IMR-90 (cell line): Measurements from ENCODE around the gene CALN1. TPM values are rescaled to one million over a fixed set of nuclear protein-coding genes. Genes with fewer than 3 reads are reported as not detected.

Experiments used
- ATAC-seq: fragments of 200-7000 bp; cut with Tn5 transposase; 2 replicates; pipeline ENCODE4 v1.9.1; 2020; ENCODE audit warnings: low read depth, mild to moderate bottlenecking, moderate library complexity
- BruUV-seq: library from RNA; stranded (reverse); fragments of 400-500 nt; replicated peaks from 2 replicates; lab custom pipeline; 2021; lab: Mats Ljungman, UMichigan
- CTCF ChIA-PET: fragments of 300-600 bp; formaldehyde crosslinking; extraction: SDS; loops from one replicate; lab custom pipeline; 2021; ENCODE audit warnings: antibody characterized with exemption; lab: Yijun Ruan, JAX
- POLR2A ChIA-PET: fragments of 300-600 bp; sonication (Branson Sonifier 250); formaldehyde crosslinking; loops from one replicate; lab custom pipeline; 2022; ENCODE audit warnings: antibody characterized with exemption; ENCODE audit not compliant: unreplicated experiment; lab: Charles Lee
- DNase-seq: peaks from one replicate; pipeline ENCODE4 v3.0.0; 2013
- H2AFZ ChIP-seq: replicated peaks from 2 replicates; pipeline ENCODE3; 2013; ENCODE audit warnings: low read length, mild to moderate bottlenecking; ENCODE audit not compliant: poor library complexity
- H2AK5ac ChIP-seq: 2 replicates; pipeline ENCODE4 v1.6.1; 2013; ENCODE audit warnings: low read depth, low read length, inconsistent platforms
- H2AK9ac ChIP-seq: replicated peaks from 2 replicates; pipeline ENCODE3; 2013; ENCODE audit warnings: mild to moderate bottlenecking, low read depth, low read length, moderate library complexity; ENCODE audit not compliant: poor library complexity
- H2BK120ac ChIP-seq: 2 replicates; pipeline ENCODE4 v1.6.1; 2013; ENCODE audit warnings: low read depth, low read length, inconsistent platforms
- H2BK15ac ChIP-seq: 3 replicates; pipeline ENCODE4 v1.6.1; 2013; ENCODE audit warnings: low read depth, low read length, inconsistent platforms
- H2BK20ac ChIP-seq: 2 replicates; pipeline ENCODE4 v1.6.1; 2013; ENCODE audit warnings: low read depth, mild to moderate bottlenecking, inconsistent platforms, low read length, moderate library complexity
- H2BK5ac ChIP-seq: 2 replicates; pipeline ENCODE4 v1.6.1; 2013; ENCODE audit warnings: mild to moderate bottlenecking, low read depth, low read length, inconsistent platforms; ENCODE audit not compliant: poor library complexity, severe bottlenecking
- H3K14ac ChIP-seq: replicated peaks from 2 replicates; pipeline ENCODE4 v1.6.1; 2013; ENCODE audit warnings: low read depth, low read length, inconsistent platforms
- H3K18ac ChIP-seq: 2 replicates; pipeline ENCODE4 v1.6.1; 2013; ENCODE audit warnings: low read depth, low read length, control low read depth
- H3K23ac ChIP-seq: 2 replicates; pipeline ENCODE4 v1.6.1; 2013; ENCODE audit warnings: low read depth, low read length, inconsistent platforms
- H3K27ac ChIP-seq: 2 replicates; pipeline ENCODE4 v1.5.1; 2013; ENCODE audit warnings: mild to moderate bottlenecking, control low read depth, low read length; ENCODE audit not compliant: insufficient read depth
- H3K27me3 ChIP-seq: 2 replicates; pipeline ENCODE4 v1.6.1; 2013; ENCODE audit warnings: low read length; ENCODE audit not compliant: control insufficient read depth, insufficient read depth
- H3K36me3 ChIP-seq: 2 replicates; pipeline ENCODE4 v1.6.1; 2013; ENCODE audit warnings: low read length, mixed read lengths; ENCODE audit not compliant: control insufficient read depth, insufficient read depth
- H3K4ac ChIP-seq: 2 replicates; pipeline ENCODE4 v1.6.1; 2013; ENCODE audit warnings: low read depth, low read length, inconsistent platforms
- H3K4me1 ChIP-seq: 2 replicates; pipeline ENCODE4 v1.6.1; 2013; ENCODE audit warnings: low read length, mixed read lengths; ENCODE audit not compliant: control insufficient read depth, insufficient read depth
- H3K4me2 ChIP-seq: 2 replicates; pipeline ENCODE4 v1.6.1; 2013; ENCODE audit warnings: low read depth, mild to moderate bottlenecking, control low read depth, low read length, moderate library complexity
- H3K4me3 ChIP-seq: 2 replicates; pipeline ENCODE4 v1.5.1; 2013; ENCODE audit warnings: low read depth, mild to moderate bottlenecking, control low read depth, low read length, moderate library complexity; ENCODE audit not compliant: insufficient read depth
- H3K56ac ChIP-seq: 2 replicates; pipeline ENCODE4 v1.6.1; 2013; ENCODE audit warnings: low read length, inconsistent platforms; ENCODE audit not compliant: insufficient read depth; ENCODE audit errors: extremely low read depth
- H3K79me1 ChIP-seq, 2 experiments: 2 replicates each; pipeline ENCODE4 v1.6.1; 2013; ENCODE audit warnings: low read length in 2 of 2, inconsistent platforms in 1 of 2, low read depth in 1 of 2
- H3K9ac ChIP-seq: 2 replicates; pipeline ENCODE4 v1.6.1; 2013; ENCODE audit warnings: low read depth, low read length, control low read depth
- H3K9me1 ChIP-seq: 2 replicates; pipeline ENCODE4 v1.6.1; 2013; ENCODE audit warnings: low read length, inconsistent platforms; ENCODE audit not compliant: insufficient read depth
- H3K9me3 ChIP-seq: 2 replicates; pipeline ENCODE4 v1.6.1; 2013; ENCODE audit warnings: low read length; ENCODE audit not compliant: control insufficient read depth, insufficient read depth
- H4K20me1 ChIP-seq: 2 replicates; pipeline ENCODE4 v1.6.1; 2013; ENCODE audit warnings: low read length, inconsistent platforms; ENCODE audit not compliant: insufficient read depth
- H4K5ac ChIP-seq: 2 replicates; pipeline ENCODE4 v1.6.1; 2013; ENCODE audit warnings: mild to moderate bottlenecking, low read depth, low read length, control low read depth
- H4K8ac ChIP-seq, 2 experiments: 2 replicates each; pipeline ENCODE4 v1.6.1; 2013; ENCODE audit warnings: low read depth in 2 of 2, low read length in 2 of 2, control low read depth in 1 of 2, inconsistent platforms in 1 of 2
- H4K91ac ChIP-seq: 2 replicates; pipeline ENCODE4 v1.6.1; 2013; ENCODE audit warnings: low read depth, low read length, inconsistent platforms; ENCODE audit not compliant: insufficient read depth
- CHD1 ChIP-seq: IDR thresholded peaks from 2 replicates; pipeline ENCODE4 v1.6.1; 2012; ENCODE audit warnings: low read depth, low read length, improper control_type of control experiment
- CTCF ChIP-seq: conservative IDR thresholded peaks from 2 replicates; pipeline ENCODE4 v1.5.1; 2012; ENCODE audit warnings: mild to moderate bottlenecking, low read depth, low read length, improper control_type of control experiment
- ELK1 ChIP-seq: fragments of 150-350 bp; IDR thresholded peaks from 2 replicates; pipeline ENCODE4 v1.6.1; 2016; ENCODE audit warnings: low read depth, mild to moderate bottlenecking, low read length, moderate library complexity, borderline replicate concordance
- FOS ChIP-seq: fragments of 150-350 bp; IDR thresholded peaks from 2 replicates; pipeline ENCODE4 v1.6.1; 2016; ENCODE audit warnings: low read depth, low read length
- MAFK ChIP-seq: IDR thresholded peaks from 2 replicates; pipeline ENCODE4 v1.6.1; 2012; ENCODE audit warnings: low read depth, low read length, improper control_type of control experiment
- MXI1 ChIP-seq: IDR thresholded peaks from 2 replicates; pipeline ENCODE4 v1.6.1; 2012; ENCODE audit warnings: low read depth, mild to moderate bottlenecking, low read length, moderate library complexity, borderline replicate concordance
- NFE2L2 ChIP-seq: fragments of 150-350 bp; IDR thresholded peaks from 2 replicates; pipeline ENCODE4 v1.6.1; 2016; ENCODE audit warnings: low read depth, mild to moderate bottlenecking, low read length
- RAD21 ChIP-seq: IDR thresholded peaks from 2 replicates; pipeline ENCODE4 v1.6.1; 2012; ENCODE audit warnings: low read length, improper control_type of control experiment
- USF2 ChIP-seq: fragments of 150-350 bp; IDR thresholded peaks from 2 replicates; pipeline ENCODE4 v1.6.1; 2017; ENCODE audit warnings: mild to moderate bottlenecking, antibody characterized with exemption, low read length, low read depth
- WGBS, 2 experiments: methylation state at CpG; one replicate each; pipeline versions ENCODE4 v1.1.5 to v1.1.7; 2013; ENCODE audit warnings: missing lambda C conversion rate in 2 of 2; ENCODE audit not compliant: insufficient read length in 1 of 2; ENCODE audit errors: extremely low coverage in 2 of 2; 5-methylcytosine and 5-hydroxymethylcytosine counted together
- dilution Hi-C: fragments of 300-500 bp; cut with HindIII; formaldehyde crosslinking; loops from one replicate; pipeline ENCODE4 v1.14.3; 2018; ENCODE audit warnings: low sequenced_read_pairs; ENCODE audit not compliant: unreplicated experiment
- in situ Hi-C: fragments of 300-500 bp; cut with MboI; formaldehyde crosslinking; loops from 3 replicates; pipeline ENCODE4 v1.14.3; 2019; ENCODE audit warnings: low sequenced_read_pairs, inconsistent platforms, mixed read lengths
- intact Hi-C: fragments of 100-400 bp; cut with micrococcal nuclease; formaldehyde crosslinking; loops from 2 replicates; pipeline ENCODE4 v1.10.0; 2022
- polyA plus RNA-seq, 3 experiments: library from polyadenylated mRNA; depleted of rRNA; stranded (reverse); fragments of >200 nt; gene quantifications; 2 replicates each; pipeline ENCODE4 v1.2.3, GENCODE V29; 2012; ENCODE audit warnings: low replicate concordance in 1 of 3
- total RNA-seq: library from RNA; depleted of rRNA; stranded (reverse); fragments of >200 nt; gene quantifications from 2 replicates; pipeline ENCODE4 v1.2.3, GENCODE V29; 2012

Gene CALN1
- total and polyA plus RNA-seq, 2 of the 4 experiments (the other 2 are of a cell fraction) = not detected

GRCh38 chr7:72213081-72213480 lies 199.1 kb downstream of the CALN1 start:
- Histone ChIP-seq H3K14ac (no peak overlapping the region), H4K91ac (no peak overlapping the region), H4K20me1 (no peaks in the 10 kb centered on the region), H2BK120ac (no peak overlapping the region), H2AK5ac (no peak overlapping the region), H3K56ac (no peak overlapping the region), H4K5ac (no peak overlapping the region), H3K27ac (no peak overlapping the region), H2AFZ (no peak overlapping the region), H3K23ac (no peak overlapping the region), H3K27me3 (no peaks in the 10 kb centered on the region), H3K79me1 (no peaks in the 10 kb centered on the region), H2BK15ac (no peak overlapping the region), H3K4me3 (no peak overlapping the region), H4K8ac (no peak overlapping the region), H3K36me3 (no peaks in the 10 kb centered on the region), H3K4me2 (no peak overlapping the region), H2BK5ac (no peak overlapping the region), H3K9me3 (peaks cover 25% of the 10 kb centered on the region), H3K9ac (no peak overlapping the region), H2AK9ac (no peak overlapping the region), H2BK20ac (no peak overlapping the region), H3K9me1 (no peaks in the 10 kb centered on the region), H3K4ac (no peak overlapping the region), H3K4me1 (no peaks in the 10 kb centered on the region), H3K18ac (no peak overlapping the region)
- in situ Hi-C loops (no loop called here), intact Hi-C loops (no loop called here), dilution Hi-C loops (no loop called here)
- 8% methylated on average over 2 of the region's 7 CpGs; no CpG with 5 or more reads in 1 of the 2 experiments for WGBS, 2 experiments
- DNase-seq (no peak), ATAC-seq (no peak)
- TF ChIP-seq ELK1 (no peak), MAFK (no peak), CTCF (no peak), FOS (no peak), RAD21 (no peak), NFE2L2 (no peak), USF2 (no peak), CHD1 (no peak), MXI1 (no peak)
- CTCF ChIA-PET = no interaction called here
- no TSS peak for BruUV-seq
- POLR2A ChIA-PET = no interaction called here
